GM12878 (cell line): ENCODE data around the gene PPP1R3C. TPM values are rescaled to one million over a fixed set of nuclear protein-coding genes. Genes with fewer than 3 reads are reported as not detected.
A peak's percentile ranks its signal among the peaks of the same experiment; 100 is the strongest.

ENCODE experiments used
- ATAC-seq: fragments of 200-7000 bp; cut with Tn5 transposase; 3 replicates; pipeline ENCODE4 v1.9.1; 2020; ENCODE audit warnings: mild to moderate bottlenecking, moderate library complexity
- BruUV-seq: library from RNA; stranded (reverse); fragments of 400-500 nt; replicated peaks from 2 replicates; lab custom pipeline; 2021; lab: Mats Ljungman, UMichigan
- CTCF ChIA-PET: fragments of 300-600 bp; sonication (Branson Sonifier 250); formaldehyde crosslinking; extraction: SDS; loops from one replicate; lab custom pipeline; 2021; ENCODE audit warnings: inconsistent platforms; lab: Yijun Ruan, JAX
- POLR2A ChIA-PET: fragments of 350-600 bp; formaldehyde crosslinking; extraction: SDS; loops from one replicate; lab custom pipeline; 2021; ENCODE audit warnings: inconsistent platforms; lab: Charles Lee
- RAD21 ChIA-PET: fragments of 300-600 bp; sonication (Branson Sonifier 250); formaldehyde crosslinking; loops from one replicate; lab custom pipeline; 2023; ENCODE audit warnings: antibody characterized with exemption; ENCODE audit not compliant: unreplicated experiment; lab: Charles Lee
- SMC1A ChIA-PET: fragments of 300-600 bp; sonication (Branson Sonifier 250); formaldehyde crosslinking; loops from one replicate; lab custom pipeline; 2023; ENCODE audit not compliant: unreplicated experiment, uncharacterized antibody; lab: Charles Lee
- DNase-seq: peaks from one replicate; pipeline ENCODE4 v3.0.0-alpha.2; 2011; ENCODE audit warnings: low read depth, low spot score
- FAIRE-seq: peaks from 3 replicates; lab custom pipeline; 2011; peaks lifted over from hg19 to GRCh38; lab: Jason Lieb, UNC
- H2AFZ ChIP-seq: 2 replicates; pipeline ENCODE4 v1.6.0; 2011; ENCODE audit warnings: low read depth, low read length, control low read depth; ENCODE audit not compliant: control insufficient read depth
- H3K27ac ChIP-seq: 2 replicates; pipeline ENCODE4 v1.5.1; 2011; ENCODE audit warnings: control low read depth; ENCODE audit not compliant: control insufficient read depth, insufficient read depth
- H3K27me3 ChIP-seq, 2 experiments: replicated peaks in 1 of 2; 2 replicates each; pipeline versions ENCODE4 v1.6.0 to v1.6.1; 2011; ENCODE audit warnings: low read length in 1 of 2; ENCODE audit not compliant: control insufficient read depth in 2 of 2, insufficient read depth in 2 of 2
- H3K36me3 ChIP-seq, 2 experiments: 2 replicates each; pipeline ENCODE4 v1.5.1; 2011; ENCODE audit warnings: low read length in 1 of 2; ENCODE audit not compliant: control insufficient read depth in 2 of 2, insufficient read depth in 2 of 2
- H3K4me1 ChIP-seq: 2 replicates; pipeline ENCODE4 v1.6.1; 2011; ENCODE audit warnings: mild to moderate bottlenecking, low read length, moderate library complexity, mixed read lengths; ENCODE audit not compliant: control insufficient read depth, insufficient read depth
- H3K4me2 ChIP-seq: 2 replicates; pipeline ENCODE4 v1.6.0; 2011; ENCODE audit warnings: control low read depth; ENCODE audit not compliant: control insufficient read depth, insufficient read depth
- H3K4me3 ChIP-seq: fragments of 200-600 bp; sonication (generic); 2 replicates; pipeline ENCODE4 v1.5.1; 2016
- H3K79me2 ChIP-seq: 2 replicates; pipeline ENCODE4 v1.6.0; 2011; ENCODE audit warnings: low read length; ENCODE audit not compliant: control insufficient read depth, insufficient read depth
- H3K9ac ChIP-seq: 2 replicates; pipeline ENCODE4 v1.8.0; 2011; ENCODE audit warnings: low read length, control low read depth, mixed read lengths; ENCODE audit not compliant: control insufficient read depth, insufficient read depth
- H3K9me3 ChIP-seq: replicated peaks from 3 replicates; pipeline ENCODE4 v1.5.1; 2011; ENCODE audit warnings: mild to moderate bottlenecking, low read length; ENCODE audit not compliant: control insufficient read depth, insufficient read depth
- H4K20me1 ChIP-seq: 2 replicates; pipeline ENCODE4 v1.6.0; 2011; ENCODE audit not compliant: control insufficient read depth, insufficient read depth
- RAD21 ChIP-seq: IDR thresholded peaks from 2 replicates; pipeline ENCODE4 v1.6.1; 2011; ENCODE audit warnings: mild to moderate bottlenecking, low read depth, low read length, moderate library complexity; ENCODE audit not compliant: insufficient read depth
- SMC3 ChIP-seq: IDR thresholded peaks from 2 replicates; pipeline ENCODE4 v1.6.1; 2011; ENCODE audit warnings: low read length, improper control_type of control experiment, borderline replicate concordance
- YY1 ChIP-seq: IDR thresholded peaks from 2 replicates; pipeline ENCODE4 v1.6.1; 2011; ENCODE audit warnings: low read depth, mild to moderate bottlenecking, low read length
- WGBS: methylation state at CpG from one replicate; pipeline ENCODE4 v1.1.6; 2016; ENCODE audit warnings: low lambda C conversion rate; ENCODE audit not compliant: insufficient replicate concordance, insufficient coverage; ENCODE audit errors: missing lambda C conversion rate; 5-methylcytosine and 5-hydroxymethylcytosine counted together
- in situ Hi-C: fragments of 300-500 bp; cut with MboI; formaldehyde crosslinking; loops from 9 replicates; pipeline ENCODE4 v1.14.3; 2018; ENCODE audit warnings: mixed read lengths
- intact Hi-C: fragments of 100-400 bp; cut with micrococcal nuclease; formaldehyde crosslinking; loops from one replicate; pipeline ENCODE4 v1.14.2; 2022; ENCODE audit not compliant: unreplicated experiment
- polyA plus RNA-seq, 11 experiments: library from polyadenylated mRNA; depleted of rRNA in 4 of 11; unstranded in 6 of 11; stranded (reverse) in 5 of 11; fragments of >200 nt; fragmentation: Nextera tagmentation in 4 of 11; fragmentation: Illumina TruSeq in 1 of 11; extraction: Ambion mirVana in 4 of 11; extraction: Trizol in 1 of 11; gene quantifications; 1 replicate in 1 of 11; 2 replicates in 10 of 11; pipeline versions ENCODE4 v1.2.1 to v1.2.3, GENCODE V29; 2011 to 2016; ENCODE audit warnings: inconsistent platforms in 2 of 11, missing spikeins in 2 of 11, low read depth in 1 of 11
- total RNA-seq, 4 experiments: library from RNA; depleted of rRNA in 3 of 4; stranded (reverse); fragments of >200 nt in 3 of 4; fragmentation: Illumina TruSeq in 1 of 4; extraction: Trizol in 1 of 4; gene quantifications; 2 replicates each; pipeline versions ENCODE4 v1.2.1 to v1.2.3, GENCODE V29; 2013 to 2021
- TF ChIP-seq, protein P1 (sequence below): fragments of 450-650 bp; IDR thresholded peaks from 2 replicates; pipeline ENCODE4 v1.6.1; 2016; ENCODE audit warnings: mild to moderate bottlenecking
- TF ChIP-seq, protein P2 (sequence below), 3 experiments: IDR thresholded peaks in 2 of 3; conservative IDR thresholded peaks in 1 of 3; 2 replicates each; pipeline ENCODE4 v1.5.1; 2011; ENCODE audit warnings: low read depth in 3 of 3, low read length in 3 of 3, mild to moderate bottlenecking in 3 of 3, control low read depth in 2 of 3, moderate library complexity in 2 of 3, inconsistent platforms in 1 of 3, mixed read lengths in 1 of 3; ENCODE audit not compliant: control insufficient read depth in 2 of 3, insufficient read depth in 1 of 3; ENCODE audit errors: extremely low read depth in 1 of 3
- TF ChIP-seq, protein P3 (sequence below): IDR thresholded peaks from 2 replicates; pipeline ENCODE4 v1.6.1; 2011; ENCODE audit warnings: low read depth, low read length, improper control_type of control experiment, borderline replicate concordance
- TF ChIP-seq, protein P4 (sequence below): fragments of 450-650 bp; IDR thresholded peaks from 2 replicates; pipeline ENCODE4 v1.6.1; 2018; ENCODE audit warnings: mild to moderate bottlenecking, low read depth, moderate library complexity; ENCODE audit not compliant: partially characterized antibody

PPP1R3C gene
- total and polyA plus RNA-seq, 10 of the 15 experiments (the other 5 are each of a cell fraction or from before 2014, with no cell fraction given), result 0.01 to 0.08 (median 0.04) TPM; not detected in 6

DNA sequence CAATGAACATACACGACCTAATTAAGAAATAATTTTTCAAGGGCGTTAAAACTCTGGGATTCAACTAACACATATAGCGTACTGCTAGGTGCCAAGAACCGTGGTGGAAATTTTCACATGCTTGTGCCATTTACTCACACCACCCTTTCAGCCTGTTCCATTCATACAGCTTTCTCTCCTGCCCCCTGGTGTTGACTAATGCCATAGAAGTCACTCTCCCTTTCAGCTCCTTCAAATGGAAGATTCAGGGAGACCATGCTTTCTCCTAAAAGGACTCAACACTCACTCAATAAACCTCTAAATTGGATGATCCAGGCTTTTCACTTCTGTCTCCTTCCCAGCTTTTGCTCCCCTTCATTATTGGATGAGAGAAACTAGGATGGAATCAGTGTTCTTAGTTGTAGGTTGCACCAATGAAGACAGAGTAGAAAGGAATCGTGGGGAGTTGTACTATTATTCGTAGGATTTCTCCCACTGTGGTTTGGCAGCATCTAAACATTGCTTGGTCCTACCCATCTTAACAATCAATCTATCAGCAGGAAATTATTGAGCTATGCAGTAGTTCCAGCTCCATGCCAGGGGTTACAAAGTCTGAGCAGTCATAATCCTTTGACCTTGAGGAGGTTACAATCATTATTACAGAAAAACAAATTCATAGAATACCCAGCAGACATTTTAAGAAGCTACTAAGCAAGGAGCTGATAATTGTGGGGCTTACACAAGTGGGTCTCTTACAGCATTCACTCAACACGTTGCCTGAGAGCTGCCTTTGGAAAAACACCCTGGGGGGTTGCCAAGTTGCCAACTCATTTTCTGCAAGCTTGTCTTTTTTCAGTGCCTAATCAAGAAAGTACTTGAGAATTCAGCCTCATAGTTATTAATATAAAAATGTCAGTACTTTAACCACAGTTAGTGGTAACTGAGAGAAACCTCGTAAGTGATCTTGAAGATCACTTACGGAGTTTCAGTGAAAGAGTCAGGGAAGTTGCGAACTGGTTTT is 2.8 kb upstream of the PPP1R3C start:
- ChIA-PET SMC1A (interaction anchor here (0.7 to 3.7 kb wide), 18 partner anchors 8 to 756 kb away, joined by 3 to 21 read pairs (median 5); no protein-coding TSS in a partner anchor), RAD21 (interaction anchor here (0.7 to 3.5 kb wide), 10 partner anchors 83 to 1942 kb away, joined by 3 to 29 read pairs (median 5); no protein-coding TSS in a partner anchor), POLR2A (interaction anchor here (0.6 kb wide), 2 partner anchors 63 to 723 kb away, joined by 3 to 6 read pairs; no protein-coding TSS in a partner anchor), CTCF (interaction anchor here (0.6 to 4.3 kb wide), 38 partner anchors 9 to 896 kb away, joined by 3 to 65 read pairs (median 4); no protein-coding TSS in a partner anchor)
- FAIRE-seq, result peak; percentile 41
- in situ Hi-C loops (no loop called here), intact Hi-C loops (loop anchor here (1.0 to 10.0 kb wide), 4 partner anchors 143 to 751 kb away; no protein-coding TSS in a partner anchor)
- no TSS peak for BruUV-seq
- H3K9me3 ChIP-seq, result no peaks in the 10 kb centered on the region; the same call in 2 of the 3 replicates
- no peaks in the 10 kb centered on the region for H3K4me1 ChIP-seq
- H3K4me3 ChIP-seq, result no peak overlapping the region
- DNase-seq, result no peak
- H3K36me3 ChIP-seq, result no peaks in the 10 kb centered on the region
- ATAC-seq, result peak; percentile 88
- no peak overlapping the region for H3K9ac ChIP-seq
- H3K27ac ChIP-seq, result no peak overlapping the region
- 37% methylated on average over 10 of the region's 10 CpGs for WGBS
- H3K4me2 ChIP-seq, result no peak overlapping the region
- H3K79me2 ChIP-seq, result no peaks in the 10 kb centered on the region
- TF ChIP-seq RAD21 (peak; percentile 75), SMC3 (peak; percentile 91), YY1 (peak; percentile 50; the same call in 1 of the 2 replicates)
- TF ChIP-seq, protein P1, sequence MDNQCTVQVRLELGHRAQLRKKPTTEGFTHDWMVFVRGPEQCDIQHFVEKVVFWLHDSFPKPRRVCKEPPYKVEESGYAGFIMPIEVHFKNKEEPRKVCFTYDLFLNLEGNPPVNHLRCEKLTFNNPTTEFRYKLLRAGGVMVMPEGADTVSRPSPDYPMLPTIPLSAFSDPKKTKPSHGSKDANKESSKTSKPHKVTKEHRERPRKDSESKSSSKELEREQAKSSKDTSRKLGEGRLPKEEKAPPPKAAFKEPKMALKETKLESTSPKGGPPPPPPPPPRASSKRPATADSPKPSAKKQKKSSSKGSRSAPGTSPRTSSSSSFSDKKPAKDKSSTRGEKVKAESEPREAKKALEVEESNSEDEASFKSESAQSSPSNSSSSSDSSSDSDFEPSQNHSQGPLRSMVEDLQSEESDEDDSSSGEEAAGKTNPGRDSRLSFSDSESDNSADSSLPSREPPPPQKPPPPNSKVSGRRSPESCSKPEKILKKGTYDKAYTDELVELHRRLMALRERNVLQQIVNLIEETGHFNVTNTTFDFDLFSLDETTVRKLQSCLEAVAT, result no peak
- TF ChIP-seq, protein P2, sequence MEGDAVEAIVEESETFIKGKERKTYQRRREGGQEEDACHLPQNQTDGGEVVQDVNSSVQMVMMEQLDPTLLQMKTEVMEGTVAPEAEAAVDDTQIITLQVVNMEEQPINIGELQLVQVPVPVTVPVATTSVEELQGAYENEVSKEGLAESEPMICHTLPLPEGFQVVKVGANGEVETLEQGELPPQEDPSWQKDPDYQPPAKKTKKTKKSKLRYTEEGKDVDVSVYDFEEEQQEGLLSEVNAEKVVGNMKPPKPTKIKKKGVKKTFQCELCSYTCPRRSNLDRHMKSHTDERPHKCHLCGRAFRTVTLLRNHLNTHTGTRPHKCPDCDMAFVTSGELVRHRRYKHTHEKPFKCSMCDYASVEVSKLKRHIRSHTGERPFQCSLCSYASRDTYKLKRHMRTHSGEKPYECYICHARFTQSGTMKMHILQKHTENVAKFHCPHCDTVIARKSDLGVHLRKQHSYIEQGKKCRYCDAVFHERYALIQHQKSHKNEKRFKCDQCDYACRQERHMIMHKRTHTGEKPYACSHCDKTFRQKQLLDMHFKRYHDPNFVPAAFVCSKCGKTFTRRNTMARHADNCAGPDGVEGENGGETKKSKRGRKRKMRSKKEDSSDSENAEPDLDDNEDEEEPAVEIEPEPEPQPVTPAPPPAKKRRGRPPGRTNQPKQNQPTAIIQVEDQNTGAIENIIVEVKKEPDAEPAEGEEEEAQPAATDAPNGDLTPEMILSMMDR (IDR thresholded peaks at IDR 0.05 in 2 of 3, conservative IDR thresholded peaks at IDR 0.05 in 1 of 3; ENCODE audit: control insufficient read depth in 2 of 3, extremely low read depth in 1 of 3, insufficient read depth in 1 of 3, low read depth in 3 of 3, low read length in 3 of 3), result peak; percentile 57 to 64 (median 64)
- TF ChIP-seq, protein P3, sequence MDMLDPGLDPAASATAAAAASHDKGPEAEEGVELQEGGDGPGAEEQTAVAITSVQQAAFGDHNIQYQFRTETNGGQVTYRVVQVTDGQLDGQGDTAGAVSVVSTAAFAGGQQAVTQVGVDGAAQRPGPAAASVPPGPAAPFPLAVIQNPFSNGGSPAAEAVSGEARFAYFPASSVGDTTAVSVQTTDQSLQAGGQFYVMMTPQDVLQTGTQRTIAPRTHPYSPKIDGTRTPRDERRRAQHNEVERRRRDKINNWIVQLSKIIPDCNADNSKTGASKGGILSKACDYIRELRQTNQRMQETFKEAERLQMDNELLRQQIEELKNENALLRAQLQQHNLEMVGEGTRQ, result no peak
- TF ChIP-seq, protein P4, sequence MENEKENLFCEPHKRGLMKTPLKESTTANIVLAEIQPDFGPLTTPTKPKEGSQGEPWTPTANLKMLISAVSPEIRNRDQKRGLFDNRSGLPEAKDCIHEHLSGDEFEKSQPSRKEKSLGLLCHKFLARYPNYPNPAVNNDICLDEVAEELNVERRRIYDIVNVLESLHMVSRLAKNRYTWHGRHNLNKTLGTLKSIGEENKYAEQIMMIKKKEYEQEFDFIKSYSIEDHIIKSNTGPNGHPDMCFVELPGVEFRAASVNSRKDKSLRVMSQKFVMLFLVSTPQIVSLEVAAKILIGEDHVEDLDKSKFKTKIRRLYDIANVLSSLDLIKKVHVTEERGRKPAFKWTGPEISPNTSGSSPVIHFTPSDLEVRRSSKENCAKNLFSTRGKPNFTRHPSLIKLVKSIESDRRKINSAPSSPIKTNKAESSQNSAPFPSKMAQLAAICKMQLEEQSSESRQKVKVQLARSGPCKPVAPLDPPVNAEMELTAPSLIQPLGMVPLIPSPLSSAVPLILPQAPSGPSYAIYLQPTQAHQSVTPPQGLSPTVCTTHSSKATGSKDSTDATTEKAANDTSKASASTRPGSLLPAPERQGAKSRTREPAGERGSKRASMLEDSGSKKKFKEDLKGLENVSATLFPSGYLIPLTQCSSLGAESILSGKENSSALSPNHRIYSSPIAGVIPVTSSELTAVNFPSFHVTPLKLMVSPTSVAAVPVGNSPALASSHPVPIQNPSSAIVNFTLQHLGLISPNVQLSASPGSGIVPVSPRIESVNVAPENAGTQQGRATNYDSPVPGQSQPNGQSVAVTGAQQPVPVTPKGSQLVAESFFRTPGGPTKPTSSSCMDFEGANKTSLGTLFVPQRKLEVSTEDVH, result no peak
- H2AFZ ChIP-seq, result no peak overlapping the region
- H3K27me3 ChIP-seq, result peaks cover 3 to 7% of the 10 kb centered on the region in 2 experiments; a peak in 3 of 4 replicates
- no peaks in the 10 kb centered on the region for H4K20me1 ChIP-seq
